Activated CD4-positive, alpha-beta T cell treated with anti-CD3 and anti-CD28 coated beads, Interleukin-2, Interleukin-4, amounts not matched to agents 100 ng/mL and 50 ng/mL, durations not matched to agents 16 hours and 8 hours (primary cell): ENCODE measurements around the gene ABL2.
"Not testable (repeated sequence)": the region's sequence is repeated elsewhere in the genome, so short reads cannot be mapped to it uniquely, and the experiment has no call there.

Experiments used
- DNase-seq: peaks from one replicate; pipeline ENCODE4 v3.0.0-alpha.2; 2020; ENCODE audit warnings: low spot score

ABL2 gene

DNA sequence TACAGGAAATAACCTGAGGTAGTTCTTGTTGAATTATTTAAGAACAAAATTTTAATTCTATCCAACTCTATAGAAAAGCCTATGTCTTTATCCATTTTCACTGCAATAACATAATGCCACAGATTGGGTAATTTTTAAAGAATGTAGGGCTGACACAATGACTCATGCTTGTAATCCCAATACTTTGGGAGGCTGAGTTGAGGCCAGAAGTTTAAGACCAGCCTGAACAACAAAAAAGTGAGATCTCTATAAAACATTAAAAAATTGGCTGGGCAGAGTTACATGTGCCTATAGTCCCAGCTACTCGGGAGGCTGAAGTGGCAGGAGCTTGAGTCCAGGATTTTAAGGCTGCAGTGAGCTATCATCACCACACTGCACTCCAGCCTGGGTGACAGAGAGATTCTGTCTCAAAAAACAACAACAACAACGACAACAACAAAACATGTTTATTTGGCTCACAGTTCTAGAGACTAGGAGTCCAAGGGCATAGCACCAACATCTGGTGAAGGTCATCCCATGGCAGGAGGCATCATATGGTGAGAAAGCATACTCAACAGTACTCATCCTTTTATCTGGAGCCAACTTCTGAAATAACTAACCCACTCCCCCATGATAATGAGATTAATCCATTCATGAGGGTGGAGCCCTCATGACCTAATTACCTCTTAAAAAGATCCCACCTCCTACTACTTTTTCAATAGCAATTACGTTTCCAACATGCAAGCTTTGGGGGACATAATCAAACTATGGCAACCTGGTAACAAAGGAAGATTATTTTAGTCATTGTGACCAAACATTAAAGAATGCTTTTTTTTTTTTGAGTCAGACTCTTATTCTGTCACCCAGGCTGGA is 59.6 kb downstream of the ABL2 start:
- no peak for DNase-seq

- no peak for DNase-seq
These were observed 60.9 kb downstream of the ABL2 start for GRCh38 chr1:179168536-179168935.

GRCh38 chr1:179167955-179168354 is 61.5 kb downstream of the ABL2 start:
- no peak for DNase-seq

DNA sequence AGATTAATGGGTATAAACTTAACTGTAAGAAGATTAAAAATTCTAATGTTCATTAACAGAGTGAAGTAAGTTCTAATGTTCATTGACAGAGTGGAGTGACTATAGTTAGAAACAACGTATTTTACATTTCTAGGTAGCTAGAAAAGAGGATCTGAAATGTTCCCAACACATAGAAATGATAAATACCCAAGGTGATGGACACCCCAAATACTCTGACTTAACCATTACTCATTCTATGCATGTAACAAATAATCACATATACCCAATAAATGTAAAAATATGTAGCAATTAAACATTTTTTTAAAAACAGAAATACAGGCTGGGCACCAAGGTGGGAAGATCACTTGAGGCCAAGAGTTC is 62.1 kb downstream of the ABL2 start:
- no peak for DNase-seq

GRCh38 chr1:179166663-179167417 is 62.6 kb downstream of the ABL2 start:
- DNase-seq: no peak

- DNase-seq: no peak
These were observed 65.0 kb downstream of the ABL2 start for GRCh38 chr1:179164494-179164893.

GRCh38 chr1:179156708-179157107 is 72.8 kb downstream of the ABL2 start:
- DNase-seq: no peak

DNA sequence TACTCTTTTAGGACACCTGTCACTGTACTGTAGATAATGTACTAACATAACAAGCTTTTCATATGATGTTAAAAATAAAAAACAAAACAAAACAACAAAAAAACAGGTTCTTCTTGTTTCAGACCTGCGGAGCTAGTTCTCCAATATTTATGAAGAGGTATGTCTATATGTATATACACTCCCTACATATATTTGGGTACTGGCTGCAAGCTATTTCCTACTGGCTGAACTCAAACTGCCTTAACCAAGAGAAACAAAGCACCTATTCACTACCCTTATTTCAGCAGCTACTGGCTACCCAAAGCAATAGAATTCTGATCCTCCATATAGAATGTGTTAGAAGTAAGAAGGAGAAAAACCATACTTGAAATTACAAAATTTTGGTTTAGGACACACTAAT is 73.5 kb downstream of the ABL2 start:
- no peak for DNase-seq

DNA sequence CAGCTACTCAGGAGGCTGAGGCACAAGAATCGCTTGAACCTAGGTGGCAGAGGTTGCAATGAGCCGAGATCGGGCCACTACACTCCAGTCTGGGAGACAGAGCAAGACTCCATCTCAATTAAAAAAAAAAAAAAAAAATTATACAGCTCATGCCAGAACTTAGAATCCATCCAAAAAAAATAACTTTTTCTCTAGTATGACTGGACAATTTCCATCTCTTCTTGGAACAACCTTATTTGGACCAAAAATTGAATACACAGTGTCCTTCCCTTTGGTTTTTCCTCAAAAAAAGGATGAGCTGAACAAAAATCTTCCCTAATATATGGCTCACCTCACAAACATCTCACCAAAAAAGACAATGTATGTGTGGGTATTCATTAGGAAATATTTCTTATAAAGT is 73.9 kb downstream of the ABL2 start:
- DNase-seq: no peak

- no peak for DNase-seq
These were observed 75.0 kb downstream of the ABL2 start for GRCh38 chr1:179154437-179154836.

GRCh38 chr1:179153217-179153616 is 76.3 kb downstream of the ABL2 start:
- no peak for DNase-seq

- DNase-seq: no peak
These were observed 77.4 kb downstream of the ABL2 start for GRCh38 chr1:179151908-179152682.

DNA sequence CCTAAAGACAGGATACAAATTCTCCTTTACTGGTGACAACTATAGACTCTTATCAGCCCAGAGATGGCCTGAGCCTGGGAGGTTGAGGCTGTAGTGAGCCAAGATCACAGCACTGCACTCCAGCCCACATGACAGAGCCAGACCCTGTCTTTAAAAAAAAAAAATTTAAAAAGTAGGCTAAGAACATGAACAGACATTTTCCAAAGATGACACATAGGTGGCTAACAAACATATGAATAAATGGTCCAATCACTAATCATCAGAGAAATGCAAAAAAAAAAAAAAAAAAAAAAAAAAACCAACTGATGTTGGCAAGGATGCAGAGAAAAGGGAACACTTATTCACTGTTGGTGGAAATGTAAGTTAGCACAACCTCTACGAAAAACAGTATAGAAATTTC is 82.6 kb downstream of the ABL2 start:
- no peak for DNase-seq

GRCh38 chr1:179146476-179146875 is 83.0 kb downstream of the ABL2 start:
- no peak for DNase-seq

DNA sequence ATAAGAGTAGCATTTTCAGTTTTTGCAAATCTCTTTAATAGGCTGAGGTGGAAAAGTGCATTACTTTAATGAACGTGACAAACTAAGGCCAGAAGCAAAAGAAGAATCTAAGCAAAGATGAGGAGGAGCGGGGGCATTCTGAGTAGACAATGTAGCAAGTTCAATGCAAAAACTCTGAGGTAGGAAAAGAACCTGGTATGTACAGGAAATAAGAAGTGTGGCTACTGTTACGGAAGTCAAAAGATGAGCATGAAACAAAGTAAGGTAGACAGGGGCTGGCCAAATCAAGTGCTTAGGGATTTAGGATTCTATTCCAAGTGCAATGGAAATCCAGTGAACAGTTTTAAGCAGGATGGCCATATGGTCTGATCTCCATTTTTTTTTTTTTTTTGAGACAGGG is 84.0 kb downstream of the ABL2 start:
- no peak for DNase-seq

DNA sequence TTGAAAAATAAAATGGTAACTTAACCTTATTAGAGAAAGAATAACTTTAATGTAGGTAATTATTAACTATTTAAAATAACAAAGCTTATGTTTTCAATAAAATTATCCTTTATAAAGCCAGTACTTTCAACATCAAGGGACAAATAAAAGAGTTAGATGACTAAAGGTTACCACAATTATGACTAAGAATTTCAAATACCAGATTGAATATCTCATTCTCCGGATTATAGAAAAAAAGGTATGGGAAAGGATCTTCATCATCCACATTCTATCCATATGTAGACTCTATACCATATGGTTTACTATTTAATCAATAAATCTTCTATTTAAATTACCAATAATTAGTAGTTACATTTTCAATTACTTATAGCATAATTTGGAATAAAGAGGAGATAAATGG is 84.9 kb downstream of the ABL2 start:
- no peak for DNase-seq

DNA sequence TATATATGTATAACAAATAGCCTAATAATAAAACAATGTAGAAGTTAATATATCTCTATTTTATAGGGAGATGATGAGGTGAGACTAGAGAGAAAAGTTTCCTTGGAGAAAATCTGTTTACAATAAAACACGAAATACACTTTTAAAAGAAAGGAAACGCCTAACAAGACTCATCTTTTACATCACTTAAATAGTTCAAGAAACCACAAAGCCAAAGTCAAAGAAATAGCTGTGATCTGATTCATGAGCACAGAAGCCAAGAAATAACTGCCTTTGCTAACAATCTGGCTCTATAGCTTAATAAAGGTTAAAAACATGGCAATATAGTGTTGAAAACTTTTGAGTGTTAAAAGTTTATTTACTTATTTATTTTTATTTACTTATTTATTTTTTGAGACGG is 86.2 kb downstream of the ABL2 start:
- DNase-seq: no peak

DNA sequence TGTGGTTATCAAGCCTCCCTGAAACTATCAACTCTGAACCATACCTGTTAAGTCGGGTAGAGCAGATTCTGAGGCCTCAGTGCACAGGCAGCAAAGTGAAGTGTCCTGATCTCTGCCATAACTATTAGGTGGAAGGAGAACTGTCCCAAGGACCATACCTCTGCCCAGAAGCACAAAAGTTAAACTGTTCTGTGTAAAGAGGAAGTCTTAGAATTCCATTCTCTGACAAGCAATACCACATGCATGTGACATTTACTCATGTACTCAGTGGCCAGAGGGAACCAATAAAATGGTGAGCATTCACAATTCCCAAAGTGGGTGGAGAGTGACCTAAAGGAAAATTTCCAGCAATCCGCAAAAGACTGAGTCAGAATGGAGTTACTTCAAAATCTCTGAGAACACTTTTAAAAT is 86.6 kb downstream of the ABL2 start:
- no peak for DNase-seq

GRCh38 chr1:179141592-179142251 is 87.8 kb downstream of the ABL2 start:
- DNase-seq: no peak

GRCh38 chr1:179138755-179139154 is 90.7 kb downstream of the ABL2 start:
- not testable (repeated sequence) for DNase-seq

DNA sequence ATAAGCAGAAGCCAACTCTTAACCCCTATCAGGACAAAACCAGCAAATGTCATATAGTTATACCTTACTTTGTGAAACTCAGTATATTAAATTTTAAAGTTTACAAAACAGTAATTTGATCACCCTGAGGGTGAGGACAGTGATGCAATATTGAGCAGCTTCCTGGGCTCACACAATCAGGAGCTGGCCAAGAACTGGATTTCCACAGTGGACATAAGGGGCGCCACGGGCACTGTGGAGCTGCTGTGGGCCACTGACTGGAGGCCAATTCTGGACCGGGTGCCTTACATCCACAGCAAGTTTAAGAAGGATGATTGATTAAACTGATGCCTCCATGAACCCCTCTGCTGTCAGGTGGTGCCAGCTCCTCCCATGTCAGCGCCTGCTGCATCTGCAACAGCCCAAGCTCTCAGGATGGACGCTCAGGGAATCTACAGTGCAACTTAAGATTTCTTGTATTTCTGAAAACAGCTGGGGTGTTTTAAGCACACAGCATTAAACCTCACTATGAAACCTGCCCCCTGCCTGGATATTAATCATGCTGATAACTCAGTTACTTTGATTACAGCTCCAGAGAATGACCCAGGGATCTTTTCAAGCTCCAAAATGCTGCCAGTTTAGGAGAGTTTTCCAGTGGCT is 91.7 kb downstream of the ABL2 start:
- DNase-seq: no peak

GRCh38 chr1:179135707-179136106 is 93.8 kb downstream of the ABL2 start:
- not testable (repeated sequence) for DNase-seq
